Ecto neural progenitor cell (in vitro differentiated cells): ENCODE data around the gene DCAF4.

Experiments
- DNase-seq: peaks from one replicate; pipeline ENCODE4 v3.0.0-alpha.2; 2018; ENCODE audit warnings: low spot score

The DCAF4 gene, protein sequence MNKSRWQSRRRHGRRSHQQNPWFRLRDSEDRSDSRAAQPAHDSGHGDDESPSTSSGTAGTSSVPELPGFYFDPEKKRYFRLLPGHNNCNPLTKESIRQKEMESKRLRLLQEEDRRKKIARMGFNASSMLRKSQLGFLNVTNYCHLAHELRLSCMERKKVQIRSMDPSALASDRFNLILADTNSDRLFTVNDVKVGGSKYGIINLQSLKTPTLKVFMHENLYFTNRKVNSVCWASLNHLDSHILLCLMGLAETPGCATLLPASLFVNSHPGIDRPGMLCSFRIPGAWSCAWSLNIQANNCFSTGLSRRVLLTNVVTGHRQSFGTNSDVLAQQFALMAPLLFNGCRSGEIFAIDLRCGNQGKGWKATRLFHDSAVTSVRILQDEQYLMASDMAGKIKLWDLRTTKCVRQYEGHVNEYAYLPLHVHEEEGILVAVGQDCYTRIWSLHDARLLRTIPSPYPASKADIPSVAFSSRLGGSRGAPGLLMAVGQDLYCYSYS

DNA sequence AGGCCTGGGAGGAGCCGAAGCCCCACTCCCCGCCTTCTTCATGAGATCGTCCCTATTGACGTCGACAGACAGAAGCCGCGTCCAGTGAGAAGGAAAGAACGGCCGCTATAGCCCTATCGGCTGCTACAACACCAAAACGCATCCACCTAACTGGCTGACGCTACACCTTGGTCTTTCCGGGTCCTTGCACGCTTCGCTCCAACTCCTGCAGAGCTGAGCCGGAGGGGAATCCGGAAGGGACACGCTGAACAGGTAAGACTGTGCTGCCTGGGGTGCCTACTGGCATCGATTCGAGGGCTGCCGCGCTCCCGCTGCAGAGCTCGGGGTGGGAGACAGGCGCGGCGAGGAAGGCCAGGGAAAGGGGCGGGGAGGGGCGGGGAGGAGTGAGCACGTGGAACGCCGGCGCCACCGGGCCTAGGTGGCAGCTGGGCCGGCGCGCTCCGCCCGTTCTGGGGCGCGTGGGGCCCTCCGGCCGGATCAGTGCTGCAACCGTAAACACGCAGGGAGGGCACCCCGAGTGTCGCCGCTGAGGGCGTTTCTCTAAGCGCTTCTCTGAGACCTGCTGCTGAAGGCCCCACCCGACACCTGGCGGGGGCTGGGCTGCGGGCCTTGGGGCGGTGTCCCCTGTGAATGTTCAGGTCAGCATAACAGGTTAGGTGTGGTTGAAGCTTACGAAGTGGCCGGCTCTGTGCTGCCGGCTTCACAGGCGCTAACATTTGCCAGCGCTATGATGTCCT, at the start of gene DCAF4:
Gene DCAF4 (plus strand): TSS at position 173 of the 737 bp plus-strand sequence. CDS start 11,515 bp downstream, outside the sequence.
- DNase-seq = peak; percentile 97

DNA sequence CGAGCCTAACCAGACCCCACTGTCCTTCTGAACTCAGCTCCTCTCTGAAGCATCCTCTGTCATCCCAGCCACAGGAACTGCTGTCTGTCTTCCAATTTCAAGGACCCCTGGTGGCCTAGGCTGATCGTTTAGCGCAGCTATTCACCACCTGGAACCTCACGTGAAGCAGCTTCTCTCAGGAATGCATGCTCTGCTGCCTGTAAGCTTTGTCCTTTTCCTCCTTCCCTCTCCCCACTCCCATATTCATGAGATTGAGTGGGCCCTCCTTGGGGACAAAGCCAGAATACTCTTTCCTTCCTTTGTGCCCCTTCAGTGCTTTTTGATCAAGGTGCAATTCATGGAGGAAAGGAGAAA, 49.6 kb upstream of the DCAF4 start:
- no peak for DNase-seq

DNA sequence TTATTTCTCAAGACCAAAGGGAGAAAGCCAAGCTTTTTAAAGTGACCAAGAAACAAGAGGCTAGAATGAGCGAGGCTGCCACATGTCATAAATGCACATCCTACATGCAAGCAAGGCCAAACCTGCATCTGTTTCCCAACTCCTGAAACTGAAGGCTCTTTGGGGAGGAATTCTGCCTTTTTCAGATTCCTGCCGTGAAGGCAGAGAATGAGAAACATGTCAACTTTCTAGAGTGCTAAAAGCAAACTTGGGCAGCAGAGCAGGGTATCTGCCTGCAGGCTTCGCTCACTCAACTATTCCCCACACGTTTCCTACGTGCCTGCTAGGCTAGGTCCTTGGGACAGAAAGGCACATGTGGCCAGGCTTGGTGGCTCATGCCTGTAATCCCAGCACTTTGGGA, 47.5 kb upstream of the DCAF4 start:
- no peak for DNase-seq

DNA sequence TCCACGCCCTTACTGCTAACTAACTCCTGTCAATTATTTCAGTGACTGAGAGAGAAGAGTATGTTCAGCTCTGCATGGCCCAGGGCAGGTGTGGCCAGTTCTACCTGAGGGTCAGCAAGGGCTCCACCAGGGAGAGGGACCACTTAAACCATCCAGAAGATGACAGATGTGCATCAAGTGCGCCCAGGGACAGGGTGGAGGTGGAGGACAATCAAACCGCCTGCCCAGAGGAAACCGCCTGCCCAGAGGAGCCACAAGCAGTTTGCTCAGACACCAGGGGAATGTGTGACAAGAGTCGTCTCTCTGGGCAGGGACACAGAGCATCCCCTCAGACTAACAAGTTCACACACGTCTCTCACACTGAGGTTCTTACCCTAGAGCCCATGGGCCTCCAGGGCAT, 46.8 kb upstream of the DCAF4 start:
- DNase-seq = no peak

DNA sequence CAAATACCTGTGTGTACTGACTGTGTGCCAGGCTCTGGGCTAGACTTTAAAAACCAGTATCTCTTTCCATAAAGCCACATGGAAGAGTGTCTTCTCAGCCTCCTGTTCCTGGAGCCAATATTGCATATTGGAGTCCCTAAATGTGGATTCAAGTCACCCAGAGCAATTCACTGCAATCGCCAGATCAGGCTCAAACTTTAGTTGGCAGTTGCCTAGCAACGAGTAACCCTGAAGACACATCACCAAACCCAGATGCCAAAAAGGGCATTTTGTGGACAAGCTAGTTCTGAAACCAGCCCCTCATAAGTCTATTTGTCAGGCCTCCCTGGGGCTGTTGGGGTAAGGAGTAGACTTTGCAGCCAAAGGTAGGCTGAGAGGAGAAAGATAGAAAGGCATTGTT, 46.1 kb upstream of the DCAF4 start:
- no peak for DNase-seq

DNA sequence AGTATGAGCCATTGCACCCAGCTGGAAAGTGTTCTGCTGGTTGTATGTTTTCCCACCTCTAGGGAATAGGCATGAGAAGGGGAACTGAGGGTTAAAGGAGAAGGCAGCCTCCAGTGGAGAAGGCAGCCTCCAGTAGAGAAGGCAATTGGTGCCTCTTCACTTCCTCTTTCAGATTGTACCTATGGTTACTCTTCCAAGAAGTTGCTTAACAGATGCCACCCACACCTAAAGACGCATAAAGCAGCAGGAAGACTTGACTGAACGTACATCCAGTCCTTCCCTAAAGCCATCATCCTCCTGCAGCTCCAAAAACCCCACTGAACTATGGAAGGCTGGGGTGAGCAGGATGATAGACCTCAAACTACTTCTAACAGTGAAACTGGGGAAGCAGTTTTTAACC, 45.4 kb upstream of the DCAF4 start:
- no peak for DNase-seq

DNA sequence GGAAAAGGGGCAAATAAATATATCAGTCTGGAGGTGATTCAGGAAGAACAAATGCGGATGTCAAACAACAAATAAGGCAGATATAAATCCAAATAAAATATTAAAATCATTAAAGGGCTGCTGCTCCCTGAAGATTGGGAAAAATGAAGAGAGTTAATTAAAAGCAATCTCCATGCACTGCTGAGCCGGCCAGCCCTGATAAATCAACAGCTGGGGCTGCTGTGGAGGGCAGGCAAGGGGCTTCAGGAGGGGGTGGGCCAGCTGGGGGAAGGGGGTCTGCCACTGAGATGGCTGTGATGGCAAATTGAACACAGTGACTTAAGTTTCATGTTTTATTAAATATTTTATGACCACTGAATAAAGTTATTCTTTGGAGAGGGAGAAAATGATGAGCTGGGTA, 44.7 kb upstream of the DCAF4 start:
- no peak for DNase-seq

DNA sequence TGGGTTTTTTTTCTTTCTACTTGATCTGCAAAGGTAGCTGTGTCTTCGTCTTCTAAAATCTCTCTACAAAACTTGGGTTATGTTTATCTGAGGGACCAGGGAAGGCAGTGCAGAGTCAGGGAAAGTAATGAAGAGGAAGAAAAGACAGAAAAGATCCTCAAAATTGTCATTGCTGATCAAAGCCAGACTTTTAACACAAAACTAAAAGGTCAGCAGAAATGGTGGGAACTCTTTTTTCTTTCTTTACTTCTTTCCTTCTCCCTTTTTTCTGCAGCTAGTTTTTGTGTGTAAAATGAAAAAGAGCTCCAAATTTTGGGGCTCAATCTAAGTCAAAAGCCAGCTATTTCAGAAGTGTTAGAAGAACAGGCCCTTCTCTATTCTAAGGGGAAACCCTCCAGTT, 44.2 kb upstream of the DCAF4 start:
- no peak for DNase-seq

DNA sequence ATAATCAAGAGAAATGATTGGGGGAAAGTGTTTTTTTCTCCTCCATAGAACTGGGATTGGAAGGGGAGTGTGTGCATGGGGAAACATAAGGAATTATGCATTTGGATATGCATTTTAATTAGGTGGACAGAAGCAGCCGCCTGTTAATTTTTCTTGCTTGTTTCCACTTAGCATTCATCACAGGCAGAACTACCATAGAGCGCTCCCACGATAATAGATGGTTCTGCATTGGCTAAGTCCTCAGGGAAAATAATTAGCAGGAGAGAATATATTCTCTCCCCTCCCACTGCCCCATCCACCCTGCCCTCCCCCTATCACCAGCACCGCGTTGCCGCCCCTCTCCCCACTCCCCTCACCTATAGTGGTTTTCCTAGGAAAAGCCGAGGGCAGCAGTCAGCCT, 43.8 kb upstream of the DCAF4 start:
- DNase-seq = no peak

DNA sequence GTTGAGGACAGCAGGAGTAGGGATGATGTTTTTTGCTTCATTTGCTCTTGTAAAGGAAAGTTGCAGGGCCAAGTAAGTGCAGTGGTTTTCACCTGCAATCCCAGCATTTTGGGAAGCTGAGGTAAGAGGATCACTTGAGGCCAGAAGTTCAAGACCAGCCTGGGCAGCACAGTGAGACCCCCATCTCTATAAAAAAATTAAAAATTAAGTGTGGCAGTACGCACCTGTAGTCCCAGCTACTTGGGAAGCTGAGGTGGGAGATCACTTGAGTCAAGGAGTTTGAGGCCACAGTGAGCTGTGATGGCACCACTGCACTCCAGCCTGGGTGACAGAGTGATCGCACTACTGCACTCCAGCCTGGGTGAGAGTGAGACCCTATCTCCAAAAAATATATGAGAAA, 43.2 kb upstream of the DCAF4 start:
- DNase-seq = no peak

DNA sequence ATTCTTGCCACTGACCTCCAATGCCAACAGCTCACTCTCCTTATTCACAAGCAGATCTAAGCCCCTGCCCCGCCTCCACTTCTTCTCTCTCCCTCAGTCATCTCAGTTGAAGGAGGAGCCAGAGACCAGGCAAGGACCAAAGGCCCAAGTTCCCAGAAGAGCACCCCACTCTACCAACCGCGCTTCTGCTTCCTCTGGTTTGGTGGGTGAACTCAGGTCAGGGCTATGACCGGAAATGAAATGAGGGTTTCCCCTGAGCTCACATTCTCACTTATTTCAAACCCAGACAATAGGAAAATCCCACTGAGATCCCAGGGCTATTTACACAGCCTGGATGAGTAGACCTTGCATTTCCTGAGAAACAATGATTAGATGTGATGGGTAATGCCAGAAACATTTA, 42.3 kb upstream of the DCAF4 start:
- DNase-seq = no peak

DNA sequence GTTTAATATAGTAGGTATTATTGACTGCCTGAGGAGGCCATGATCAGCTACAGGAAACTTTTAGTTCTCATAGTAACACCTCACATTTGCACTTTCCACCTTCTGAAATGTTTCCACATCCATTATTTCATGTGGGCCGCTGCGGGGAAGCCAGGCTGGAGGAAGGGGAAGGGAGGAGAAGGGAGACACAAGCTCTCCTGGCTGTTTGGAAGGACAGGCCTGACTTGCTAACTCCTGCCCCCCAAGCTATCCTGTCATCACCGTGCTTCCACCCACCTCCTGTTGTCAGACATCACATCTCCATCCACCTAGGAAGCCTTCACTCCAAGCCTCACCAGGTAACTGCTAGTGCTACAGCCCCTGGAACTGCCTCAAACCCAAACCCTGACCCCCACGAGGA, 41.9 kb upstream of the DCAF4 start:
- DNase-seq = no peak

DNA sequence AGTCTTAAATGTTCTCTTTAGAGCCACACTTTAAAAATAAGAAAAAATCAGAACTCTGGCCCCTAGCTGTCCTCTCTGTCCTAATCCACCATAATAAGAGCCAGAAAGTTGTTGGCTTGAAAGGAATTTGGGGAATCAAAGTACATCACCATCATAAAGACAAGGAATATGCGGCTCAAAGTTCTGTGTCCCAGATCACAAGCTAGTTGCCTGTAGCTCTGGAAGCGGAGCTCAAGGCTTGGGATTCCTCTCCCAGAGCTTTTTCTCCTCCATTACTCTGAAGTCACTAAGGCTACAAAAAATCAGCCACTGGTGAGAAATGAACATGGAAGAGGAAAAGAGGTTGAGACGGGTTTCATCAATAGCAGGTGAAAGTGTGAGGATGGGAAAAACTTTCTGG, 38.8 kb upstream of the DCAF4 start:
- no peak for DNase-seq

DNA sequence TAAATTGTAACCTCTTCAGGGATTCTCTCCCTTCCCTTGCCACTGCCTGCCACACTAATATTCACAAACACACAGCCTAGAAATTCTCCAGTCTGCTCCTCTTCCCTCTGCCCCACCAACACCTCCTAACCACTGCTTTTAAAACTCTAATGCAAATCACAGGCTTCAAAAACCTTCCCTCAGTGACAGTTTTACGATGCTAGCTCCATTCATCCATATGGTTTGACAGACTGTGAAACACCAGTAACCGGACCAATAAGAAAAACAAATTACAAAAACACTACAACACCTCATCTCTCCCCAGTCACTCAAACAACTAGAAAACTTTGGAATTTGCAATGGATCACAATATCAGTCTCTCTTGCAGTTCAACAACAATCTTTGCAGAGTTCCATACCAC, 38.1 kb upstream of the DCAF4 start:
- no peak for DNase-seq

DNA sequence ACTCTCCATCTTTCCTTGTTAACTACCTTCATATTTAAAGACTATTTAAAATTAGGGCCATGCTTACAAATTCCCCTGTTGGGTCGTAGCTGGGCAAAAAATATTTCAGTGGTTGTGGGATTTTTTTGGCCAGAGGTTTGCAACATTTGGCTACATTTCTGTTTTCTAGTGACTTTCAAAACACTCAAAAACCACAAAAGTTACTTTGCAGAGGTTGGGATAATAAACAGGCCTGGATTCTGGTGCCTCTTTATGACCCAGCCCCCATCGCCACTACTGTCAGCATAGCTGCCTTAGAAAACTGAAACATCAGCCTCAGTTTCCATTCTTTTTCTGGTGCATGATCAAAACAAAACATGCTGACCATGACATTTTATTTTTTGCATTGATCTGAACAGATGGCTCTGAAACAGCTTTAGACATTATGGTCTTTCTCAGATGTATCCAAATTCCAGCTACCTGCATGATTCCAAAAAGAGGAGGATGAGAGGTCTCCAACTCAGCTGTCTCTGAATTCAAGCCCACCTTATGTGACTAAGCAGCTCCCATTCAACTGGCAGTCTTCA, 37.5 kb upstream of the DCAF4 start:
- DNase-seq = no peak

DNA sequence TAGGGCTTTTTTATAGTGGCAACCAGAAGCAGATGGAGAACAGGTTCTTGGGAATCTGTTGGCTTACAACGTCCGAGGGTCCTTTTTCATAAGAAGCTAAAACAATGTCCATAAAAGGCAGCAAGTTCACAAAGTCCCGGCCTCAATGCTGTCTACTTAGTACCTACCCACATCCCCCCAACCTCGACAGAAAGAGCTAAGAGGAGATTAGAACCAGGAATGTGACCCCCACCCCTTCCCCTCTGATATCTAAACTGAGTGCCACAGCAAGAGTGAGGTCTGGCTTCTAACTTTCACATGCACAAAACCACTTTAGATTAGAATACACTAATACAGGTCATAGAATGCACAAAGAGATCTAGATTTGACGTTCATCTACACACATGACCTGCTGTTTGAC, 36.9 kb upstream of the DCAF4 start:
- DNase-seq = no peak

DNA sequence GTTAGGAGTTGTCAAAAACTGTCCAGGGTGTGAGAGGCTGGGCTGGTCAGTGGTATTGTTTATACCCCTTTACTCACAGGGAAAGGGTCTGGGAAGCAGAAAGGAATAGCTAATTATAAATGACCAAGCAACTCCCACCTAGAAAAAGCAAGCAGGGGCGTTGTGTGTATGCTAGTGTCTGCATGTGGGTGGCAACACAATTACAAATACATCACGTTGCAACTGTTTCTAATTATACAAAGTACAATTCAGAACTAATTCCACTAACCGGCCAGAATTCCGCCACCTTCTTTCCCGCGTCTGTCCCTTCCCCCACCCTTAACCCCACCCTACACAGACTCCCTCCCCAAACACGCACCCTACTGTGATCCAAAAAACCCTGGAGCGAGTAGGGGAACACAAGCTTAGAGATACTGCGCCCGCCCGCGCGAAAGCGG, 34.6 kb upstream of the DCAF4 start:
- no peak for DNase-seq

DNA sequence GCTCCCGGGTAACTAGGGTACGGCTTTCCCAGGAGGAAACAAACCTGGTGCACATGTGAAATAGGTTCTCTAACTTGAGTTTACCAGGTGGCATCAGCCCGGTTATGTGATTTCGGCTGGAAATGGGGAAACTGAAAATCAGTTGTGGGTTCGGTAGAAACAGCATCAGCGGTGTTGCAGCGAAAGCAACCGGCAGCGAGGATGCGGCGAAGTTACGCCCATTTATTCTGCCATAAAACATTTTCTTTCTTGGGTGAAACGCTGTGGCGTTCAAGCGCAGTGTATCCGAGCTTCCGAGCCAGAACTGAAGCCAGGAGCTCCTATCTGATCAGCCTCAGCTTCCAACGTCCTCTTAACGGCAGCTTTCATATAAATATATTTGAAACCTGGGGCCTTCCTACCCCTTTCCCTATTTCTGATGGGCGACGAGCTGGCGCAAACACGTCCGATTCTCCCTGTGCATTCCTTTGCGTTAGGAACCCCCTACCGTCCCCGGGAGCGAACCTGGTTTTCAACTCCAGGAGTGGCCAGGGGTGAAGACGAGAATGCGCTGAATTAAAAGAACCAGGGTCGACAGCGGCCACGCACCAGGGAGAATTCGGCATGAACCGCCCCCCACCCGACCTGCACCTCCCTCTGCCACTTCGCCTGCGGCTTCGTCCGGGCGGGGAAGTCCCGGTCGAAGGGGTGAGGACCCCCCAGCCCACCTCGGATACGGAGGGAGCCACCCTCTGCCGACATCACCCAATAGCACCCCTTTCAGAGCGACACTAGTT, 34.0 kb upstream of the DCAF4 start:
- DNase-seq = peak; percentile 62

DNA sequence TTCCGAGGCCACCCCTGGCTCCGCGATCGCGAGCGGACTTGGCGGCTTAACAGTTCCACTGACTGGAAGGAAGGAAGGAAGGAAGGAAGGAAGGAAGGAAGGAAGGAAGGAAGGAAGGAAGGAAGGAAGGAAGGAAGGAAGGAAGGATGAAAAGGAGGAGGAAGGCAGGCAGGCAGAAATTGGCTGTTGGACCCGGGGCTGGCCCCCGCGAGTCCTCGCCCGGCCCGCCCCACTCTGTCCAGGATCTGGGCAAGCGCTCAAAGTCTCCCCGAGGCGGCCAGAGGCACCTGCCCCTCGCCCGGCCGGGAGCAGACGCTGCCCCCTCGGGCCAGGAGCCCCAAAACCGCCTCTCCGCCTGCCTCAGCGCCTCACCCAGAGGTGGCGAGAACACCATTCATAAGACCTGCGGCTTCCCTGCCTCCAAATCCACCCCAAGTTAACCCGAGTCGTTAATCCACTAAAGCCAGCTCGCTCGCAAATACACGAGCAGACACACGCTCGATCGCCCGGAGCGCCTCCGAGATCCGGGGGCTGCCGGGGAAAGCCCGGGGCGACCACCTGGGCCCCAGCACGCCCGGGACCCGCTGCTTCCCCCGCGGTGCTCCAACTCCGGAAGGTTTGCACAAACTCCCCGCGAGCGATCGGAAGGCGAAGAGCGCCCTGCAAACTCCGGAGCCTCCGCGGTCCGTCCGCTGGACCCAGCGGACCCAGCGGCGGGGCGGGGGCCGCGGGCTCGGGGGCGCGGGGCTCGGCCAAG, 33.2 kb upstream of the DCAF4 start:
- peak; percentile 70 for DNase-seq

DNA sequence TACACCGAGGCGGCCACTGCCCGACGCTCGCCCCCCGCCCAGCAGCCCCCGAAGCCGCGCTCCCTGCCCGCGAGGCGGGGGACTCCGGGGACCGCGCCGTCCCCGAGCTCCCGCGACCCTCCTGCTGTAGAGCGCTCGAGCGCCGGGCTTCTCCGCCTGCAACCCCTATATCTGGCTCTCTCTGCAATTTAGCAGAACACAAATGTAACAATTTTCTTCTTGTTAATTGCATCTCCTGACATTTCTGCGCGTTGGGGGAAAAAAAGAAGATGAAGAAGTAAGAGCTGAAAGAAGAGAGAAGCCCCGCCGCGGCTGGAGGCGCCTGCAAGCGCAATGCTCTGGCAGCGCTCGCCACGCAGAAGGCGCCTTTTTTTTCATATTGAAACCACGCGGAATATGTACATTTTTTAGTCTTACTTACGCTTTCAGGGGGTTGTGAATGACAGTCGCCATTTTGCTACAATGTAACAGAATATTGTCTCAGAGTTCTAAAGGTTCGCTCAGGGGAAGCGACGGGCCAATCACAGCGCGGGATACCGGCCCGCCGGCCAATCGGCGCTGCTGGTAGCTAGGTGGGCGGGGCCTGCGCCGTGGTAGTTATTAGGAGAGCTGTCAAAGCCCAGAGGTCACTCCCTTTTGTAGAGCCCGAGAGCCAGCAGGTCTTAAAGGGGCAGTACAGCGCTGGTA, 32.5 kb upstream of the DCAF4 start, which contains the start of gene DPF3:
Gene DPF3 (minus strand): TSS at position 466 of the 687 bp plus-strand sequence. CDS start 13 bp downstream, at position 453.
- DNase-seq = peak; percentile 96

DNA sequence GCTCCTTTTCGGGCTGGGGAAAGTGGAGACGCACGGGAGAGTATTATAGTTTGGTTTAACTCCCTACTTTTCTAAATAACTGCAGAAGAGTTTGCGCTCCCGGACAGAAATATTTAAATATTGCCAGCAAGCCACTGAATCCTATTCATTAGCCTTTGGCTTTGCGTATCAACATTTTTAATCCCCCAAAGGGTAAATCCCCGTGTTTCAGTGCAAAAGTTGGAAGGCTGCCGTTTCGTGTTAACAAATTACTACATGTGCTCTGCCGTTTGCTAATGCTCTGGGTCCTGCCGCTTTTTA, 32.0 kb upstream of the DCAF4 start:
- DNase-seq = no peak
